GM12878 (cell line): ENCODE measurements around the gene TOM1L2. TPM values are rescaled to one million over a fixed set of nuclear protein-coding genes. Genes with fewer than 3 reads are reported as not detected.

Experiments used
- ATAC-seq: fragments of 200-7000 bp; cut with Tn5 transposase; 3 replicates; pipeline ENCODE4 v1.9.1; 2020; ENCODE audit warnings: mild to moderate bottlenecking, moderate library complexity
- BruUV-seq: library from RNA; stranded (reverse); fragments of 400-500 nt; replicated peaks from 2 replicates; lab custom pipeline; 2021; lab: Mats Ljungman, UMichigan
- CTCF ChIA-PET: fragments of 300-600 bp; sonication (Branson Sonifier 250); formaldehyde crosslinking; extraction: SDS; loops from one replicate; lab custom pipeline; 2021; ENCODE audit warnings: inconsistent platforms; lab: Yijun Ruan, JAX
- POLR2A ChIA-PET: fragments of 350-600 bp; formaldehyde crosslinking; extraction: SDS; loops from one replicate; lab custom pipeline; 2021; ENCODE audit warnings: inconsistent platforms; lab: Charles Lee
- RAD21 ChIA-PET: fragments of 300-600 bp; sonication (Branson Sonifier 250); formaldehyde crosslinking; loops from one replicate; lab custom pipeline; 2023; ENCODE audit warnings: antibody characterized with exemption; ENCODE audit not compliant: unreplicated experiment; lab: Charles Lee
- SMC1A ChIA-PET: fragments of 300-600 bp; sonication (Branson Sonifier 250); formaldehyde crosslinking; loops from one replicate; lab custom pipeline; 2023; ENCODE audit not compliant: unreplicated experiment, uncharacterized antibody; lab: Charles Lee
- DNase-seq: peaks from one replicate; pipeline ENCODE4 v3.0.0-alpha.2; 2011; ENCODE audit warnings: low read depth, low spot score
- FAIRE-seq: peaks from 3 replicates; lab custom pipeline; 2011; peaks lifted over from hg19 to GRCh38; lab: Jason Lieb, UNC
- H2AFZ ChIP-seq: 2 replicates; pipeline ENCODE4 v1.6.0; 2011; ENCODE audit warnings: low read depth, low read length, control low read depth; ENCODE audit not compliant: control insufficient read depth
- H3K27ac ChIP-seq: 2 replicates; pipeline ENCODE4 v1.5.1; 2011; ENCODE audit warnings: control low read depth; ENCODE audit not compliant: control insufficient read depth, insufficient read depth
- H3K27me3 ChIP-seq, 2 experiments: replicated peaks in 1 of 2; 2 replicates each; pipeline versions ENCODE4 v1.6.0 to v1.6.1; 2011; ENCODE audit warnings: low read length in 1 of 2; ENCODE audit not compliant: control insufficient read depth in 2 of 2, insufficient read depth in 2 of 2
- H3K36me3 ChIP-seq, 2 experiments: 2 replicates each; pipeline ENCODE4 v1.5.1; 2011; ENCODE audit warnings: low read length in 1 of 2; ENCODE audit not compliant: control insufficient read depth in 2 of 2, insufficient read depth in 2 of 2
- H3K4me1 ChIP-seq: 2 replicates; pipeline ENCODE4 v1.6.1; 2011; ENCODE audit warnings: mild to moderate bottlenecking, low read length, moderate library complexity, mixed read lengths; ENCODE audit not compliant: control insufficient read depth, insufficient read depth
- H3K4me2 ChIP-seq: 2 replicates; pipeline ENCODE4 v1.6.0; 2011; ENCODE audit warnings: control low read depth; ENCODE audit not compliant: control insufficient read depth, insufficient read depth
- H3K4me3 ChIP-seq: fragments of 200-600 bp; sonication (generic); 2 replicates; pipeline ENCODE4 v1.5.1; 2016
- H3K79me2 ChIP-seq: 2 replicates; pipeline ENCODE4 v1.6.0; 2011; ENCODE audit warnings: low read length; ENCODE audit not compliant: control insufficient read depth, insufficient read depth
- H3K9ac ChIP-seq: 2 replicates; pipeline ENCODE4 v1.8.0; 2011; ENCODE audit warnings: low read length, control low read depth, mixed read lengths; ENCODE audit not compliant: control insufficient read depth, insufficient read depth
- H3K9me3 ChIP-seq: replicated peaks from 3 replicates; pipeline ENCODE4 v1.5.1; 2011; ENCODE audit warnings: mild to moderate bottlenecking, low read length; ENCODE audit not compliant: control insufficient read depth, insufficient read depth
- H4K20me1 ChIP-seq: 2 replicates; pipeline ENCODE4 v1.6.0; 2011; ENCODE audit not compliant: control insufficient read depth, insufficient read depth
- ATF7 ChIP-seq: fragments of 450-650 bp; IDR thresholded peaks from 2 replicates; pipeline ENCODE4 v1.6.1; 2016; ENCODE audit warnings: low read depth, mild to moderate bottlenecking
- BRCA1 ChIP-seq: IDR thresholded peaks from 2 replicates; pipeline ENCODE4 v1.6.1; 2011; ENCODE audit warnings: low read depth, low read length, improper control_type of control experiment
- CBX5 ChIP-seq: sonication (generic); IDR thresholded peaks from 2 replicates; pipeline ENCODE4 v1.6.1; 2016; ENCODE audit warnings: low read depth, moderate library complexity, mild to moderate bottlenecking, inconsistent platforms
- CHD4 ChIP-seq: fragments of 200-600 bp; sonication (generic); IDR thresholded peaks from 2 replicates; pipeline ENCODE4 v1.6.1; 2016; ENCODE audit warnings: mild to moderate bottlenecking
- ESRRA ChIP-seq: IDR thresholded peaks from 2 replicates; pipeline ENCODE4 v1.6.1; 2012; ENCODE audit warnings: mild to moderate bottlenecking, low read length, improper control_type of control experiment
- FOS ChIP-seq: IDR thresholded peaks from 3 replicates; pipeline ENCODE4 v1.6.1; 2011; ENCODE audit warnings: borderline replicate concordance; ENCODE audit not compliant: insufficient read length; ENCODE audit errors: extremely low read depth
- HSF1 ChIP-seq: fragments of 150-350 bp; IDR thresholded peaks from 2 replicates; pipeline ENCODE4 v1.6.1; 2014; ENCODE audit warnings: mild to moderate bottlenecking, low read depth, low read length
- IKZF2 ChIP-seq, 2 experiments: fragments of 450-650 bp; IDR thresholded peaks; 2 replicates each; pipeline ENCODE4 v1.6.1; 2017; ENCODE audit warnings: mild to moderate bottlenecking in 2 of 2, moderate library complexity in 2 of 2
- IRF3 ChIP-seq: fragments of 450-650 bp; IDR thresholded peaks from 2 replicates; pipeline ENCODE4 v1.6.1; 2014; ENCODE audit warnings: mild to moderate bottlenecking
- KDM1A ChIP-seq: fragments of 200-600 bp; sonication (generic); IDR thresholded peaks from 2 replicates; pipeline ENCODE4 v1.6.1; 2016; ENCODE audit warnings: borderline replicate concordance
- NFYA ChIP-seq: IDR thresholded peaks from 2 replicates; pipeline ENCODE4 v1.6.1; 2011; ENCODE audit warnings: low read depth, mild to moderate bottlenecking, low read length, improper control_type of control experiment, borderline replicate concordance
- SPI1 ChIP-seq: IDR thresholded peaks from 2 replicates; pipeline ENCODE4 v1.6.1; 2011; ENCODE audit warnings: low read depth, mild to moderate bottlenecking, low read length, moderate library complexity, borderline replicate concordance; ENCODE audit not compliant: insufficient read depth
- STAT3 ChIP-seq: IDR thresholded peaks from 2 replicates; pipeline ENCODE4 v1.6.1; 2011; ENCODE audit warnings: low read depth, low read length, improper control_type of control experiment
- SUZ12 ChIP-seq: fragments of 200-600 bp; sonication (generic); IDR thresholded peaks from one replicate; pipeline ENCODE4 v1.6.1; 2018; ENCODE audit warnings: antibody characterized with exemption, mild to moderate bottlenecking; ENCODE audit not compliant: unreplicated experiment
- TCF12 ChIP-seq: IDR thresholded peaks from 2 replicates; pipeline ENCODE4 v1.6.1; 2011; ENCODE audit warnings: low read depth, mild to moderate bottlenecking, low read length
- WGBS: methylation state at CpG from one replicate; pipeline ENCODE4 v1.1.6; 2016; ENCODE audit warnings: low lambda C conversion rate; ENCODE audit not compliant: insufficient replicate concordance, insufficient coverage; ENCODE audit errors: missing lambda C conversion rate; 5-methylcytosine and 5-hydroxymethylcytosine counted together
- in situ Hi-C: fragments of 300-500 bp; cut with MboI; formaldehyde crosslinking; loops from 9 replicates; pipeline ENCODE4 v1.14.3; 2018; ENCODE audit warnings: mixed read lengths
- intact Hi-C: fragments of 100-400 bp; cut with micrococcal nuclease; formaldehyde crosslinking; loops from one replicate; pipeline ENCODE4 v1.14.2; 2022; ENCODE audit not compliant: unreplicated experiment
- polyA plus RNA-seq, 11 experiments: library from polyadenylated mRNA; depleted of rRNA in 4 of 11; unstranded in 6 of 11; stranded (reverse) in 5 of 11; fragments of >200 nt; fragmentation: Nextera tagmentation in 4 of 11; fragmentation: Illumina TruSeq in 1 of 11; extraction: Ambion mirVana in 4 of 11; extraction: Trizol in 1 of 11; gene quantifications; 1 replicate in 1 of 11; 2 replicates in 10 of 11; pipeline versions ENCODE4 v1.2.1 to v1.2.3, GENCODE V29; 2011 to 2016; ENCODE audit warnings: inconsistent platforms in 2 of 11, missing spikeins in 2 of 11, low read depth in 1 of 11
- total RNA-seq, 4 experiments: library from RNA; depleted of rRNA in 3 of 4; stranded (reverse); fragments of >200 nt in 3 of 4; fragmentation: Illumina TruSeq in 1 of 4; extraction: Trizol in 1 of 4; gene quantifications; 2 replicates each; pipeline versions ENCODE4 v1.2.1 to v1.2.3, GENCODE V29; 2013 to 2021
- TF ChIP-seq, protein P1 (sequence below): IDR thresholded peaks from 2 replicates; pipeline ENCODE4 v1.6.1; 2011; ENCODE audit warnings: borderline replicate concordance, low read depth, mild to moderate bottlenecking, moderate library complexity, low read length; ENCODE audit not compliant: insufficient read depth, poor library complexity, severe bottlenecking
- TF ChIP-seq, protein P2 (sequence below): fragments of 450-650 bp; IDR thresholded peaks from 2 replicates; pipeline ENCODE4 v1.6.1; 2017; ENCODE audit warnings: borderline replicate concordance
- TF ChIP-seq, protein P3 (sequence below): IDR thresholded peaks from 2 replicates; pipeline ENCODE4 v1.6.1; 2011; ENCODE audit warnings: low read depth, mild to moderate bottlenecking, low read length, moderate library complexity, borderline replicate concordance; ENCODE audit errors: extremely low read depth

The TOM1L2 gene
- total and polyA plus RNA-seq, 10 of the 15 experiments (the other 5 are each of a cell fraction or from before 2014, with no cell fraction given): 0.19 to 19.2 (median 8.1) TPM

GRCh38 chr17:17876959-17877528 lies 95.2 kb downstream of the TOM1L2 start:
- TF ChIP-seq BRCA1: no peak
- no peak for TF ChIP-seq KDM1A
- TF ChIP-seq FOS: no peak
- no peak for TF ChIP-seq NFYA
- no peak for TF ChIP-seq STAT3
- no peak for TF ChIP-seq IKZF2 (IDR thresholded peaks at IDR 0.05)
- TF ChIP-seq, protein P1, sequence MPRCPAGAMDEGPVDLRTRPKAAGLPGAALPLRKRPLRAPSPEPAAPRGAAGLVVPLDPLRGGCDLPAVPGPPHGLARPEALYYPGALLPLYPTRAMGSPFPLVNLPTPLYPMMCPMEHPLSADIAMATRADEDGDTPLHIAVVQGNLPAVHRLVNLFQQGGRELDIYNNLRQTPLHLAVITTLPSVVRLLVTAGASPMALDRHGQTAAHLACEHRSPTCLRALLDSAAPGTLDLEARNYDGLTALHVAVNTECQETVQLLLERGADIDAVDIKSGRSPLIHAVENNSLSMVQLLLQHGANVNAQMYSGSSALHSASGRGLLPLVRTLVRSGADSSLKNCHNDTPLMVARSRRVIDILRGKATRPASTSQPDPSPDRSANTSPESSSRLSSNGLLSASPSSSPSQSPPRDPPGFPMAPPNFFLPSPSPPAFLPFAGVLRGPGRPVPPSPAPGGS: no peak
- TF ChIP-seq ATF7: no peak
- TF ChIP-seq CHD4: no peak
- no peak for TF ChIP-seq SUZ12
- TF ChIP-seq, protein P2, sequence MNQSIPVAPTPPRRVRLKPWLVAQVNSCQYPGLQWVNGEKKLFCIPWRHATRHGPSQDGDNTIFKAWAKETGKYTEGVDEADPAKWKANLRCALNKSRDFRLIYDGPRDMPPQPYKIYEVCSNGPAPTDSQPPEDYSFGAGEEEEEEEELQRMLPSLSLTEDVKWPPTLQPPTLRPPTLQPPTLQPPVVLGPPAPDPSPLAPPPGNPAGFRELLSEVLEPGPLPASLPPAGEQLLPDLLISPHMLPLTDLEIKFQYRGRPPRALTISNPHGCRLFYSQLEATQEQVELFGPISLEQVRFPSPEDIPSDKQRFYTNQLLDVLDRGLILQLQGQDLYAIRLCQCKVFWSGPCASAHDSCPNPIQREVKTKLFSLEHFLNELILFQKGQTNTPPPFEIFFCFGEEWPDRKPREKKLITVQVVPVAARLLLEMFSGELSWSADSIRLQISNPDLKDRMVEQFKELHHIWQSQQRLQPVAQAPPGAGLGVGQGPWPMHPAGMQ: no peak
- TF ChIP-seq SPI1: no peak
- TF ChIP-seq ESRRA: no peak
- TF ChIP-seq, protein P3, sequence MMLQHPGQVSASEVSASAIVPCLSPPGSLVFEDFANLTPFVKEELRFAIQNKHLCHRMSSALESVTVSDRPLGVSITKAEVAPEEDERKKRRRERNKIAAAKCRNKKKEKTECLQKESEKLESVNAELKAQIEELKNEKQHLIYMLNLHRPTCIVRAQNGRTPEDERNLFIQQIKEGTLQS: no peak
- TF ChIP-seq TCF12: no peak
- TF ChIP-seq HSF1: no peak
- no peak for TF ChIP-seq IRF3
- TF ChIP-seq CBX5: no peak
- H3K9ac ChIP-seq: no peak overlapping the region
- no TSS peak for BruUV-seq
- H3K4me1 ChIP-seq: no peaks in the 10 kb centered on the region
- H3K36me3 ChIP-seq: peaks cover 0 to 10% of the 10 kb centered on the region in 2 experiments; a peak in 2 of 4 replicates
- SMC1A ChIA-PET: interaction anchor here (1.4 kb wide), 1 partner anchor 42 kb away, joined by 3 read pairs; no protein-coding TSS in a partner anchor
- no peak overlapping the region for H2AFZ ChIP-seq
- 100% methylated on average over 6 of the region's 6 CpGs for WGBS
- H3K9me3 ChIP-seq: no peaks in the 10 kb centered on the region
- FAIRE-seq (no peak), DNase-seq (no peak), ATAC-seq (no peak)
- in situ Hi-C loops (no loop called here), intact Hi-C loops (no loop called here)
- H4K20me1 ChIP-seq: no peaks in the 10 kb centered on the region
- H3K4me3 ChIP-seq: no peak overlapping the region
- H3K27me3 ChIP-seq: no peaks in the 10 kb centered on the region
- CTCF ChIA-PET: interaction anchor here (1.0 to 1.3 kb wide), 2 partner anchors 12 to 42 kb away, joined by 3 to 5 read pairs; no protein-coding TSS in a partner anchor
- RAD21 ChIA-PET: interaction anchor here (0.5 to 1.5 kb wide), 2 partner anchors 8 to 10 kb away, joined by 3 read pairs; no protein-coding TSS in a partner anchor
- H3K79me2 ChIP-seq: no peaks in the 10 kb centered on the region
- H3K4me2 ChIP-seq: no peak overlapping the region
- no peak overlapping the region for H3K27ac ChIP-seq
- POLR2A ChIA-PET: no interaction called here
